ENCODE data around the gene SLC17A5.
A peak's percentile ranks its signal among the peaks of the same experiment; 100 is the strongest.
"Not testable (repeated sequence)": the region's sequence is repeated elsewhere in the genome, so short reads cannot be mapped to it uniquely, and the experiment has no call there.

The SLC17A5 gene, protein sequence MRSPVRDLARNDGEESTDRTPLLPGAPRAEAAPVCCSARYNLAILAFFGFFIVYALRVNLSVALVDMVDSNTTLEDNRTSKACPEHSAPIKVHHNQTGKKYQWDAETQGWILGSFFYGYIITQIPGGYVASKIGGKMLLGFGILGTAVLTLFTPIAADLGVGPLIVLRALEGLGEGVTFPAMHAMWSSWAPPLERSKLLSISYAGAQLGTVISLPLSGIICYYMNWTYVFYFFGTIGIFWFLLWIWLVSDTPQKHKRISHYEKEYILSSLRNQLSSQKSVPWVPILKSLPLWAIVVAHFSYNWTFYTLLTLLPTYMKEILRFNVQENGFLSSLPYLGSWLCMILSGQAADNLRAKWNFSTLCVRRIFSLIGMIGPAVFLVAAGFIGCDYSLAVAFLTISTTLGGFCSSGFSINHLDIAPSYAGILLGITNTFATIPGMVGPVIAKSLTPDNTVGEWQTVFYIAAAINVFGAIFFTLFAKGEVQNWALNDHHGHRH

DNA sequence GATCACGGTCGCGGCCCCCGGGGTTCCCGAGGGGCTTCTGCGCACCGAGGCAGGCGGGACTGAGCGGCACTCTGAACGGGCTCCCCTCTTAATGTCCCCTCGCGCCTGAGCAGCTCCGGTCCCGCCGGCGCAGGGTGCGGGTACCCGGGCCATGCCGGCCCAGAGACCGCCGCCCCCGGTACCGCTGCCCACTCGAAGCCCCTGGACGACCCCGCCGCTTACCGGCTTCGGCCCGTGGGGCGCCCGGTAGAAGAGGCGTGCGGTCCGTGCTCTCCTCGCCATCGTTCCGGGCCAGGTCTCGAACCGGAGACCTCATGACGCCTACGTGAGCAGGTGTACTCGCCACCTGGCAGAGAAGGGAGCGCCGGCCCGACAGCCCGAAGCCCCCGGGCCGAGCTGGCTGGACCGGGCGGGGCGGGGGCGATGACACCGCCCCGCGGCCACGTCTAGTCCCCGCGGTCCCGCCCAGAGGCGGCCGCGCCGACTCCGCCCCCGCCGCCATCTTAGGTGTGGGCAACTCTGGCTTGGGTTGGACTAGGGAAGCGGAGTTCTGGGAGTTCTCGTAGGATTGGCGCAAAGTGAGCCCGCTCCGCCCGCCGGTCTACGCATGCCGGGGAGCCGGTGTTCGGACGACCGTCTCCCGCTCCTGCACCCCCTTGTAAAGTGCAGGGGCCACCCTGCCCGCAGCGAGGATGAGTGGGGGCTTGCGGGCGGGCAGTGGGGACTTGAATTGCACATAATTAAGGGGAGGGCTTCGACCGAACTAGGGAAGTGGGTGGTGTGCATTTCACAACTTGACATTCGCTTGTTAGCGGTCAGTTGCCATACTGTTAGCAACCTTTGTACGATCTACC is at the start of gene SLC17A5:
Gene SLC17A5 (minus strand): TSS at position 422 of the 854 bp plus-strand sequence. CDS start 106 bp downstream, at position 316.
- DNase-seq, result peak; percentile 90 to 92

DNA sequence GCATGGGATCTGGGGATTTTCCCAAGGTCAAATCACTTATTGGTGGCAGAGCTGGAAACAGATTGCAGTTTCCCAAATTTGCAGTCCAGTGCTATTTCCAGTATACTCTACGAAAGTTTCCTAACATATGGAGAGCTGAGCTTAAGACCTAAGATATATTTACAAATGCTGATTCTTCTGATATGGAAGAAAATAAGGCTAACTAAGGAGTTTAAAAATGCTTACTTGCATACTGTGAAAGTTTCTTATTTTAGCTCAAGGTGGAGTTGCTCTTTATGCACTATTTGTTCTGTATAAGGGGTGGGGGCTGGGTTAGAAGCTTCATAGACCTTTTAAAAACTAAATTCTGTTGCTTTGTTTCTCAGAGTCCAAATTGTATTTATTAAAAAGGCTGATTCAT is 49.7 kb upstream of the SLC17A5 start:
- no peak for DNase-seq

DNA sequence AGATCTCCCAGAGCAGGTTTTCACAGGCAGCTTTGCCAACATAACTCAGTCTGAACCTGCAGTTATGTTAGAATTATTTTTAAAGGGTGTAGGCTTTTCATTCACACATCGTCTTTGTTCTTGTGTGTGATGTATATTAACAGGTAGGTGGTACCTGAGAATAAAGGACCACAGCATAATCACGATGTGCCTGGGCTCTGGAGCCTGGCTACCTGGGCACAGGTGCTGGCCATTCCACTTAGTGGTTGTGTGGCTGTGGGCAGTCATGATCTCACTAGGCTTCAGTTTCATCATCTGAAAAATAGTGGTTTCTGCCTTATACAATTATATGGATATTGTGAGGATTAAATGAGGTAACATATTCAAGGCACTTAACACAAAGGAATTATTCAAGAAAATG is 48.7 kb upstream of the SLC17A5 start:
- DNase-seq, result no peak

DNA sequence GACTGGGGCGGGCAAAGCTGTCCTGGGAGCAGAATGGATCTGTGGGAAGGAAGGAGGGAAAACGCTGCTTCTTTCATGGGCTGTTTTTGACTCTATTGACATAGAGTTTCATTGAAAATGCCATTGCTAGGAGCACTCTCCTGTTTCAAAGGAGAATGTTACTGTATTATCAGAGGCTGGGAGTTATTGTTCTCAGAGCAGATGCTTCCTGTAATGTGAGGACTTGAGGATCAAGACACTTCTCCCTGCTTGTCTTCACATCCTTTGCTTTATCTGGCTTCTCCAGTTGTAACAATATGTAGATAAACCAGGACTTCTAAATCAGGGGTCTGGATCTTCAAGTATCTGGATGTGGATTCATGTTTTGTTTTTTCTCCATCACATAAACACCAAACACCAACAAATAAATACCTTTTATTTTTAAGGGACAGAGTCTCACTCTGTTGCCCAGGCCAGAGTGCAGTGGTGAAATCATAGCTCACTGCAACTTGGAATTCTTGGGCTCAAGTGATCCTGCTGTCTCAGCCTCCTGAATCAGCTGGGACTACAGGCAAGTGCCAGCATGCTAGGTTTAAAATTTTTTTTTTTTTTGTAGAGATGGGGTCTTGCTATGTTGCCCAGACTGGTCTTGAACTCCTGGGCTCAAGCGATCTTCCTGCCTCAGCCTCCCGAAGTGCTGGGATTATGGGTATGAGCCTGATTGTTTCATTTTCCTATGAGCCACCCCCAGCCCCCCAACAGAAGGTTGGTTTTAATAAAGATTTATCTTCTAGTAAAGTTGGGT is 46.1 kb upstream of the SLC17A5 start:
- no peak for DNase-seq

DNA sequence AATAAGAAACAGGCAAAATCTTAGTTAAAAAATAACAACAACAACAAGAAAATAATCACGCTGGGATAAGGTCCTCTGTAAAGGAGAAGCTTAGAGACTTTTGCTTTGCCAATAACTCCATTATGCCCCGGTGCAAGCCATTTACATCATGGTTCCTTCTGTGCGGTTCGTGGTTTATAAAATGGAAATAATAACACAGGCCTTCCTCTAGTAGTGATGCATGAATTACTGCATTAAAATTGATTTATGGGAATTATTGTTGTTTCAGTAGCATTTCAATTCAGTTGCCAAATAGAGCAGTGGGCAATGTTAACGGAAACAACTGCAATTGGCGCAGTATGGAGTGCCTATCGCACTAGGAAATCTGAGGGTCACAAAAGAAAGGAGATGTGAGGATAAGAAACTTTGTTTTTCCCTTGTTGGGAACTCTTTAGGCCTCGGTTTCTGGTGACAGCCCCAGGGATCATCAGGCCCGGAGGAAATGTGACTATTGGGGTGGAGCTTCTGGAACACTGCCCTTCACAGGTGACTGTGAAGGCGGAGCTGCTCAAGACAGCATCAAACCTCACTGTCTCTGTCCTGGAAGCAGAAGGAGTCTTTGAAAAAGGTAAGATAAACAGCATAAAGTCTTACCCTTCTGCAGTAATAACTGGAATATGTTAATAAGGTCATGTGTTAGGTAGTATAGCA is 43.3 kb upstream of the SLC17A5 start:
- no peak for DNase-seq

DNA sequence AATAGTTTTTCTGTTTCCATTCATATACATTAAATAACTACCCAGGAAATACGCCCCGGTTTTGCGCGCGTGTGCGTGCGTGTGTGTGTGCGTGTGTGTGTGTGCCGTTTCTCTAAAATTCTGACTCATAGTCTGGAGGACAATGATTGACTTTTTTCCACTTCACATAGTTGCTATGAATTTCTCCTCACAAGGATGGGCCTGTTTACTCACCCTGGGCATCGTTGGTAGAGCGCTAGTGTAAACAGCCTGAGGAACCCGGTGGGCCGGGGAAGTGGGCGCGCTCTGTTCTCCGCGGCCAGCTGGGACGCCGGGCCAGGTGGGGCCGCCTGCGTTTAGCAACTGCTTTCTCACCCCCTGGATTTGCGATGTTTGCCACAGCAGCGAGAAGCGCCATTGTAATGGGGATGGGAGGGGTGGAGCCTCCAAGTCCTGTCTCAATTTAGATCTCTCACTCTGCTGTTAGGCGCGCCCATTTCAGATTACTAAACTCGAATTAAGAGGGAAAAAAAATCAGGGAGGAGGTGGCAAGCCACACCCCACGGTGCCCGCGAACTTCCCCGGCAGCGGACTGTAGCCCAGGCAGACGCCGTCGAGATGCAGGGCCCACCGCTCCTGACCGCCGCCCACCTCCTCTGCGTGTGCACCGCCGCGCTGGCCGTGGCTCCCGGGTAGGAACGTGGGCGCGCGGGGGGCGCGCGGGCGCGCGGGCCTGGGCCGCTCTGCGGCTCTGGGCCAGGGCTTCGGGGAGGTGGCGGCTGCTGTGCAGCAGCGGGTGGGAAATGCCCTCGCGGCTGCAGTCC is 42.0 kb upstream of the SLC17A5 start, which contains the start of gene CD109:
Gene CD109 (plus strand): TSS at position 585 of the 803 bp plus-strand sequence. CDS start 13 bp downstream, at position 598.
- DNase-seq, result peak; percentile 23 to 43

DNA sequence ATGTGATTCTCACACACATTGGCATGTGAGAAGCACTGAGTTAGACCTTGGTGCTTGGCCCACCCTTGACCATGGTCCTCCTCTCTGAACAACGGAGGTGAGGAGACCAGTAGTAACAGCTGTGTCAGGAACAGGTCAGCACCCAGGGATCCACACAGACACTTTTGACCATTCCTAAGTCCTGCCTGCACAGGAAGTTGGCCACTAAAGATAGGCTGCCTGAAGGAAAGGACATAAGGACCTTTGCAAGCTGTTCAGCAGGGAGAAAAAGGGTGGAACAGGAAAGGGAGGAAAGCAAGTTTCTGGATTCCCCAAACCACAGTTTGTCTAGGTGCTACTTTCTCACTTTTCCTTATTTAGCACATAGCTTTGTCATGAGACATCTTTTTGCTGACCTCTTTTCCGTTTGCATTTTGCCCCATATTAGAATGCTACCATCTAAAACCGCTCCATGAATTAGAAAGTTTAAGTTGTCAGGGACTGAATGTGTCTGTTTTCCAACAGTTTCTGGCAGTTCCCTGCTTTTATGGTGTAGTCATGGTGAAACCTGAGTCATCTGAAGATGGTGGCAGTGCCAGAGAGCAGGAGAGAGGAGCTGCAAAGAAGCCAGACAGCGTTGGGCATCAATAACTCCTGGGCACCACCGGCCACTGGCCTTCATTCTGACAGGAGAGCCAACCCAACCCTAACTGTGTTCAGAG is 41.1 kb upstream of the SLC17A5 start:
- DNase-seq, result no peak

DNA sequence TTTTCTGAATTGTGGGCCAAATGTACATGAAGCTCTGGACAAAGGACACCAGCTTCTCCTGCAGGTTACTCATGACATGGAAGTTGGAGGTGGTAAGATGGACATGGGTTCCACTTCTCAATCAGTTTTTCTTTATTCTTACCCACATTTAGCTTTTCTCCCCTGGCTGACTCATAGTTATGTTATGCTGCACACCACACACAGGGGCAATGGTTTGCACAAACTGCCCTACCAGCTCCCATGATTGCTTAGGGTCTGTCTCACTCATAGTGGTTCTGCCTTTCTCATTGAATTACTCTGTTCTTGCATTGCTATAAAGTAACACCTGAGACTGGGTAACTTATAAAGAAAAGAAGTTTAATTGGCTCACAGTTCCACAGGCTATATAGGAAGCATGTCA is 37.7 kb upstream of the SLC17A5 start:
- no peak for DNase-seq

DNA sequence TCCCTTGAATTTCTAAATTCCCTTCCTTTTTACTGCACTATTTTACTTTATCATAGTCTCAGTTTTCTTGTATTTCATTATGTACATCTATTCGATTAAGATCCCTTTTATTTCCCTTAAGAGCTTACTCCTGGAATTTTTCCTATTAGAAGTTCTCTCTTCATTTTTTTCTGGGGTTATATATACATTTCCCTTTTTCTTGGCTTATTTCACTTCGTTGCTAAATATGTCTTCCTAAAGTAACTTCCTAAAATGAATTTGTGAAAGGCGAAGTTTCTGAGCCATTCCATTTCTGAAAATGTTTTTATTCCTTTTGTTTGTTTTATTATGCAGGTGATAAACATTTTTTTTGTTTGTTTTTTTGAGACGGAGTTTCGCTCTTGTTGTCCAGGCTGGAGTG is 36.3 kb upstream of the SLC17A5 start:
- DNase-seq, result no peak

DNA sequence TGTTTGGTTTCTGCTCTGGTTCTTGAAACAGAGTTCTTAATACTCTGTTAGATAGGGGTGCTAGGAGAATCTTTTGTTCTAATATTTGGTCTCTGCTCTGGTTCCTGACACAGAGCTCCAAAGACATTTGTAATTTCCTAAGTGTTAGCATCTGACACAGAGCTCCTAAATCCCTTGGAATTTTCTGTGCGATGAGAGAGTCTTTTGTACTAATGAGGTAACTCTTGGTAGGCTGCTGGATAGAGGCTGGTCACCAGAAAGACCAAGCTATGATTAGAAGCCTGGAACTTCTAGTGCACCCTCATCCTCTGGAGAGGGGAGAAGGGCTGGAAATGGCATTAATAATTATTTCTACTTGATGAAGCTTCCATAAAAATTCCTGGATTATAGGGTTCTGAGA is 34.6 kb upstream of the SLC17A5 start:
- DNase-seq, result no peak

DNA sequence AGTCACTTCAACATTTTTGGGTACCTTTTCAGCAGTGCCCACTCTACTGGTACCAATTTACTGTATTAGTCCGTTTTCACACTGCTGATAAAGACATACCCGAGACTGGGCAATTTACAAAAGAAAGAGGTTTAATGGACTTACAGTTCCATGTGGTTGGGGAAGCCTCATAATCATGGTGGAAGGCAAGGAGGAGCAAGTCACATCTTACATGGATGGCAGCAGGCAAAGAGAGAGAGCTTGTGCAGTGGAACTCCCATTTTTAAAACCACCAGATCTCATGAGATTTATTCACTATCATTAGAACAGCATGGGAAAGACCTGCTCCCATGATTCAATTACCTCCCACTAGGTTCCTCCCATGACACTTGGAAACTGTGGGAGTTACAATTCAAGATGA is 29.8 kb upstream of the SLC17A5 start:
- DNase-seq, result not testable (repeated sequence)

DNA sequence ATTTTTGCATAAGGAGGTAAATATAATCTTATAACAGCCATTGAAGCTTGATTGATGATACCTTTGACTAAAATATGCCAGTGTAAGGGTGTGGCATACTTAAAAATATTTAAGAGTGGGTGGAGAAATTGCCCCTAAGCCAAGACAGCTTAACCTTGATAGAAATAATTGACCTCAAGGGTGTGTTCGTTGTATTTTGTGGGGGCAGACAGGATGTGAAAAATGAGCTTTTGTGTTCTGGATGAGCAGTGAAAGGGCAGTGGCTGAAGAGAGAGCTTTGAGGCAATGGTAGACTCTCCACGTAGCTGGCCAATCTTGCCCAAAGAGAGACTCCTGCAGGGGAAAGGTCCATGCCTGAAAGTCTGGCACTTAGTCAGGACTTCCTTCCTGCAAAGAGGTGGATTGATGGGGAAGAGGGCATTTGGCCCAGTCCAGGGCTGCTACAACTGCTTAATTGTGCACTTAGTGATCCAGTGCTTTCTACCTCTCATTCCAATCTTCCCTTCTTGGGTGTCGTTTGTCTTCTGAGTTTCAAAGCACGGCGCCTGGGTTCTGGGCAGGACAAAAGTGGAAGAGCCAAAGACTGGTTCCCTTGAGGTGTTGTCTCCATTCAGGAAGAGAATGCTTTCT is 26.6 kb upstream of the SLC17A5 start:
- DNase-seq, result no peak

DNA sequence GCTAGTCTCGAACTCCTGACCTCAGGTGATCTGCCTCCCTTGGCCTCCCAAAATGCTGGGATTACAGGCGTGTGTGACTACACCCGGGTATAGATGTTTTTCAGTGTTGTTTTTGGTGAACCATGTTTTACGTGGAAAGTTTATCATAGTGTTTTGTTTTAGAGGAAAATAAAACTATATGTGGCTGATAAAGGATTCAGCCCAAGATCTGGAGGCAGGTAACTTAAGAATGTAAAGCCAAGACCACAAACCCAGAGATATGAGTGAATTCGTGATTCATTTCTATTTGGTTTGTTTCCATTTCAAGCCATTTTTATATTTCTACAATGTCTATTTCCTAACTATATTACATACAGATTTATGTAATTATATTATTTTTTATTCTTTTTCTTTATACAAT is 26.1 kb upstream of the SLC17A5 start:
- not testable (repeated sequence) for DNase-seq

DNA sequence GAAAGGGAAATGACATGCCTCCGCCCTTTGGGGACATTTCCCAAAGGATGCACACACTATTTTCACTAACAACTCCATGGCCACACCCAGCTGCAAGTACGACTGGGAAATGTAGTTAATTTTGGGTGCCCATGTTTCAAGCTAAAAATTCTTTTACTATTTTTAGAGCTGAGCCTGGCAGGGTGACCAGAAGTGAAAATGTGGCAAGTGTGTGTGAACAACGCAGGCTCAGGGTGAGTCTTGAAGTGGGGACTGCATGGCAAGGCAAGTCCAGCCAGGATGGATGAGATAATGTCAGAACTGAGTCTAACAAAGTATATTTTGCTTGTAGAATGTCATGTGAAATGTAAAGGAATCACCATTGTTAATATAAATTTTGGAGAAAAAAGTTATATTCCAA is 25.2 kb upstream of the SLC17A5 start:
- no peak for DNase-seq

DNA sequence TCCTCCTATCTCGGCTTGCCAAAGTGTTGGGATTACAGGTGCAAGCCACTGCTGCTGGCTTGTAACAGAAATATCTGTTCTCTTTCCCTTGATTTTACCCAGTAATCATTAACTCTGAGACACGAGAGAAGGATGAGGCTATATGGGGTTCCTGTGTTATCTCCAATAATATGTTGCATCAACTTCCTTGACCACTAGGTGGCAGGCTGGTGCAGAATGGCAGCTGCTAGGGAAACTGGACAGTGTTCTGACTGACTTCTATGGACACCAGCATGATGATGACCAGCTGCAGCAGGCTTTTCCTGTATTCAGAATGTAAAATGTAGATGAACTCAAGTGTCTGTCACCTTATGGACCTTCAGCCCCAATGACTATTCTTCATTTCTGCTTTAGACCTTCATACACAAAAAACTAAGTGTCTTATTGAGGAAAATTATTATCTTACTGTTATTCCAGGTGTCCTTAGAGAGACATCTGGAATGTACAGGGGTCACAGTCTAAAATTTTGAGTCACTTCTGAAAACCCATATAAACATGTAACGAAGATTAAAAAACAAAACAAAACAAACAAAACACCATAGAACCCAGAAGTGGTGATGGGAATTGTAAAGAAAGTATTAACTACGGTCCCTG is 21.8 kb upstream of the SLC17A5 start:
- peak; percentile 61 to 71 for DNase-seq

DNA sequence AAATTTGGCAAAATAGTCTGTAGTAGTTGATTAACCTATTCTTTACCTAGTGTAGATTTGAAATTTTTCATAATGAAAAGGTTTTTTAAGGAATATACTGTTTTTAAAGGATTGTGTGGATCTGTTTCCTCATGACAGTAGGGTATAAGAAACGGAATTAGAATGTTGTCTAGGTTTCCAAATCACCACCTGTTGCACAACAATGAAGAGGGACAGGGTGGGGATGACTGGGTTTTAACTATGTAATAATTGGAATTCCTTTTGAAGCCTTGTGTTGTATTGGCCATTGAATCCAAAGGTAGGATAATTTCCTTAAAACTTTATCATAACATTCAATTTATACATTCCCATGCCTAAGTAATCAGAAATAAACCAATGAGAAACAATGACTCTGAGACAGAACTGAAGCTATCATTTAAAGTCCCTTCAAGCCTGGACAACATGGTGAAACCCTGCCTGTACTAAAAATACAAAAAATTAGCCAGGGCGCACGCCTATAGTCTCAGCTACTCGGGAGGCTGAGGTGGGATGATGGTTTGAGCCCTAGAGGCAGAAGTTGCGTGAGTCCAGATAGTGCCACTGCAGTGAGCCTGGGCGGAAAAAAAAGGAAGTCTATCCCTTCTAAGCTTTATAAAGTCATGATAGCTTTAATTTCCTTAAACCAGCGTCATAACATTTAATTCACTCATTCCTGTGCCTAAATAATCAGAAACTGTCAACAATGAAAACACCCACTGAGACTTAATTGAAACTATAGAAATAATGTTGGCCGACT is 18.3 kb upstream of the SLC17A5 start:
- no peak for DNase-seq

DNA sequence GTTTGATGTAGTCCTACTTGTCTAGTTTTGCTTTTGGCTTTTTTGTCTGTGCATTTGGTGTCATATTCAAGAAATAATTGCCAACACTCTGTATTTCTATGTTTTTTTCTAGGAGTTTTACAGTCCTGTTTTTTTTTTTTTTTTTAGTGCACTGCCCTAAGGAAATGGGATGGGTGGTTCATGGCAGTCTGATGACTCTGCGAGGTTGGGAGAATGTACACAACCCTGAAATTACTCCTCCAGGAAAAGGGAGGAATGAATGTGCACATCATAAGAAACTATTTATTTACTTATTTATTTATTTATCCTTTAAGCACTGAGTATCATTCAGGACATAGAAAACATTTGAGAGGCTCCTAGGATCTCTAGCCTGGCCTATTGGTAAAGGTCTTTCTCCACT is 15.2 kb upstream of the SLC17A5 start:
- DNase-seq, result no peak

DNA sequence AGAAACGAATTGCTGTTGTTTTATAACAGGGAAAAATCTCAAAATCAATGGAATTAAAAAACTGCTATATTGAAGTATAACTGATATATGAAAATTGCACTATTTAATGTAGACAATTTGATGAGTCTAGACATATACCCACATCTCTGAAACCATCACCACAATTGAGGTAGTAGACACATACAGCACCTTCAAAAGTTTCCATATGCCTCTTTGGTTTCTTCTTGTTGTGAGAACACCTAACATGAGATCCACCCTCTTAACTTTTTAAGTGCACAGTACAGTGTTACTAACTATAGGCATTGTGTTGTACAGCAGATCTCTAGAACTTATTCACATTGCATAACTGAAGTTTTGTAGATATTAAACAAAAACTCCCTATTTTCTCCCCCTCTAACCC is 14.0 kb upstream of the SLC17A5 start:
- DNase-seq, result no peak

DNA sequence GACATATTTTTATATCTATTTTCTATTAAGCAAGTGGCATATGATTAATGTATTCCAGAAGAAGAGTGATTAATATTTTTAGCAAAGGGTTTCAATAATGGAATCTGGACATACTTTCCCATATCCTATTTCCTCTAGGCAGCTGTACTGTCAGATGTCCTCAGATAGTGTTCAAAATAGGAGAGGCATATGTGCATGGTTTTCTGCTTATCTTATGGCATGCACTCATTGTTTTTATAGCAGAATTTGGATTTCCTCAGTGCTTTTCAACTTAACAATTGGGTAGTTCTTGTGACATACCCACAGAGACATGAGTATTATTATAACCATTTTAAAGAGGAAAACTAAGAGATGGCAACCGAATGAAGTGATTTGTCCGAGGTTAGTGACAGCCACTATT is 12.6 kb upstream of the SLC17A5 start:
- no peak for DNase-seq
